DND-41 (cell line): ENCODE measurements around the gene LHCGR.

ENCODE experiments used
- CTCF ChIP-seq: IDR thresholded peaks from 2 replicates; pipeline ENCODE4 v1.5.1; 2012; ENCODE audit warnings: borderline replicate concordance, low read length, moderate library complexity, mild to moderate bottlenecking; ENCODE audit not compliant: poor library complexity, severe bottlenecking; ENCODE audit errors: extremely low read depth
- EZH2 ChIP-seq: IDR thresholded peaks from 3 replicates; pipeline ENCODE4 v1.6.1; 2012; ENCODE audit warnings: borderline replicate concordance, low read depth, mild to moderate bottlenecking, moderate library complexity, low read length, inconsistent platforms; ENCODE audit not compliant: severe bottlenecking

- TF ChIP-seq CTCF (no peak), EZH2 (no peak)
These were observed 80.6 kb downstream of the LHCGR start for GRCh38 chr2:48674933-48675332.
